Neuronal stem cell (in vitro differentiated cells): ENCODE measurements around the gene GFI1B.

Experiments used
- DNase-seq: peaks from one replicate; pipeline ENCODE4 v3.0.0-alpha.2; 2013; ENCODE audit warnings: low spot score
- H2AFZ ChIP-seq: one replicate; pipeline ENCODE4 v1.6.1; 2013; ENCODE audit warnings: mild to moderate bottlenecking, low read length, inconsistent platforms
- H2AK5ac ChIP-seq: 2 replicates; pipeline ENCODE4 v1.6.1; 2013; ENCODE audit warnings: low read depth, mild to moderate bottlenecking, inconsistent platforms, low read length, moderate library complexity, mixed read lengths
- H2BK120ac ChIP-seq: 2 replicates; pipeline ENCODE4 v1.6.1; 2013; ENCODE audit warnings: low read depth, mild to moderate bottlenecking, inconsistent platforms, low read length, moderate library complexity, mixed read lengths
- H2BK12ac ChIP-seq: one replicate; pipeline ENCODE4 v1.6.1; 2013; ENCODE audit warnings: low read length, inconsistent platforms
- H2BK15ac ChIP-seq: 2 replicates; pipeline ENCODE4 v1.6.1; 2013; ENCODE audit warnings: mild to moderate bottlenecking, low read length, inconsistent platforms, mixed read lengths
- H2BK5ac ChIP-seq: one replicate; pipeline ENCODE4 v1.6.1; 2013; ENCODE audit warnings: inconsistent platforms, mild to moderate bottlenecking, low read length, moderate library complexity
- H3K14ac ChIP-seq: one replicate; pipeline ENCODE4 v1.6.1; 2013; ENCODE audit warnings: low read length, inconsistent platforms
- H3K18ac ChIP-seq: 2 replicates; pipeline ENCODE4 v1.6.1; 2013; ENCODE audit warnings: low read length, inconsistent platforms
- H3K23ac ChIP-seq: 2 replicates; pipeline ENCODE4 v1.6.1; 2013; ENCODE audit warnings: low read depth, mild to moderate bottlenecking, mixed read lengths, low read length, inconsistent platforms; ENCODE audit not compliant: poor library complexity
- H3K27ac ChIP-seq: replicated peaks from 3 replicates; pipeline ENCODE4 v1.5.1; 2013; ENCODE audit warnings: low read length, inconsistent platforms
- H3K27me3 ChIP-seq, 3 experiments: 2 replicates each; pipeline ENCODE4 v1.6.1; 2013; ENCODE audit warnings: low read length in 3 of 3, mild to moderate bottlenecking in 2 of 3, inconsistent platforms in 1 of 3, low read depth in 1 of 3, mixed read lengths in 1 of 3, moderate library complexity in 1 of 3; ENCODE audit not compliant: control insufficient read depth in 3 of 3, insufficient read depth in 3 of 3
- H3K36me3 ChIP-seq, 2 donors: replicated peaks in 1 of 2; 2 replicates each; pipeline ENCODE4 v1.6.1; 2013; ENCODE audit warnings: low read length in 2 of 2; ENCODE audit not compliant: control insufficient read depth in 2 of 2, insufficient read depth in 2 of 2
- H3K4ac ChIP-seq: 2 replicates; pipeline ENCODE4 v1.6.1; 2013; ENCODE audit warnings: inconsistent platforms, mild to moderate bottlenecking, low read length, moderate library complexity
- H3K4me1 ChIP-seq, 2 donors: 1 replicate in 1 of 2; 2 replicates in 1 of 2; pipeline ENCODE4 v1.6.1; 2013; ENCODE audit warnings: low read length in 2 of 2, low read depth in 1 of 2; ENCODE audit not compliant: control insufficient read depth in 2 of 2, insufficient read depth in 1 of 2
- H3K4me2 ChIP-seq: one replicate; pipeline ENCODE4 v1.6.1; 2013; ENCODE audit warnings: mild to moderate bottlenecking, low read length, inconsistent platforms; ENCODE audit not compliant: insufficient read depth, poor library complexity, severe bottlenecking
- H3K4me3 ChIP-seq, 2 donors: 2 replicates each; pipeline ENCODE4 v1.5.1; 2013; ENCODE audit warnings: low read length in 2 of 2, mild to moderate bottlenecking in 2 of 2, inconsistent platforms in 1 of 2, moderate library complexity in 1 of 2
- H3K79me1 ChIP-seq: one replicate; pipeline ENCODE4 v1.6.1; 2013; ENCODE audit warnings: low read depth, mild to moderate bottlenecking, inconsistent platforms, low read length, moderate library complexity
- H3K9ac ChIP-seq: one replicate; pipeline ENCODE4 v1.6.1; 2013; ENCODE audit warnings: mild to moderate bottlenecking, low read depth, low read length, inconsistent platforms; ENCODE audit not compliant: poor library complexity
- H3K9me3 ChIP-seq, 2 donors: replicated peaks in 1 of 2; 2 replicates each; pipeline versions ENCODE3 to v1.6.1; 2013; ENCODE audit warnings: low read length in 2 of 2, mild to moderate bottlenecking in 2 of 2, inconsistent platforms in 1 of 2, low read depth in 1 of 2, mixed read lengths in 1 of 2, moderate library complexity in 1 of 2; ENCODE audit not compliant: control insufficient read depth in 2 of 2, insufficient read depth in 1 of 2
- H4K8ac ChIP-seq: one replicate; pipeline ENCODE4 v1.6.1; 2013; ENCODE audit warnings: low read depth, mild to moderate bottlenecking, inconsistent platforms, low read length, moderate library complexity
- H4K91ac ChIP-seq: one replicate; pipeline ENCODE4 v1.6.1; 2013; ENCODE audit warnings: low read length, low read depth, mild to moderate bottlenecking, inconsistent platforms; ENCODE audit not compliant: poor library complexity
- WGBS, 2 donors: extraction: QIAGEN DNeasy Blood & Tissue Kit; methylation state at CpG; one replicate each; pipeline ENCODE4 v1.1.7; 2013; ENCODE audit warnings: missing lambda C conversion rate in 2 of 2, mixed read lengths in 1 of 2; ENCODE audit not compliant: insufficient read length in 2 of 2, insufficient replicate concordance in 1 of 2; ENCODE audit errors: extremely low coverage in 2 of 2; 5-methylcytosine and 5-hydroxymethylcytosine counted together

Gene GFI1B

GRCh38 chr9:133014696-133015095 lies 36.2 kb downstream of the GFI1B start:
- H2BK5ac ChIP-seq: no peak overlapping the region
- H2BK120ac ChIP-seq: no peak overlapping the region
- WGBS, 2 donors: no CpG with 5 or more reads among the region's 5 CpGs
- no peaks in the 10 kb centered on the region for H3K9me3 ChIP-seq
- H3K9ac ChIP-seq: no peak overlapping the region
- H3K4ac ChIP-seq: no peak overlapping the region
- no peak overlapping the region for H2AK5ac ChIP-seq
- no peak overlapping the region for H3K4me3 ChIP-seq
- H3K23ac ChIP-seq: no peak overlapping the region
- no peak overlapping the region for H2BK12ac ChIP-seq
- H3K18ac ChIP-seq: no peak overlapping the region
- H2AFZ ChIP-seq: no peak overlapping the region
- H4K8ac ChIP-seq: no peak overlapping the region
- no peak overlapping the region for H3K4me2 ChIP-seq
- no peak overlapping the region for H4K91ac ChIP-seq
- no peak overlapping the region for H3K14ac ChIP-seq
- no peaks in the 10 kb centered on the region for H3K4me1 ChIP-seq
- DNase-seq: no peak
- H2BK15ac ChIP-seq: no peak overlapping the region
- H3K36me3 ChIP-seq: no peaks in the 10 kb centered on the region
- H3K79me1 ChIP-seq: no peaks in the 10 kb centered on the region
- no peaks in the 10 kb centered on the region for H3K27me3 ChIP-seq
- H3K27ac ChIP-seq: no peak overlapping the region

DNA sequence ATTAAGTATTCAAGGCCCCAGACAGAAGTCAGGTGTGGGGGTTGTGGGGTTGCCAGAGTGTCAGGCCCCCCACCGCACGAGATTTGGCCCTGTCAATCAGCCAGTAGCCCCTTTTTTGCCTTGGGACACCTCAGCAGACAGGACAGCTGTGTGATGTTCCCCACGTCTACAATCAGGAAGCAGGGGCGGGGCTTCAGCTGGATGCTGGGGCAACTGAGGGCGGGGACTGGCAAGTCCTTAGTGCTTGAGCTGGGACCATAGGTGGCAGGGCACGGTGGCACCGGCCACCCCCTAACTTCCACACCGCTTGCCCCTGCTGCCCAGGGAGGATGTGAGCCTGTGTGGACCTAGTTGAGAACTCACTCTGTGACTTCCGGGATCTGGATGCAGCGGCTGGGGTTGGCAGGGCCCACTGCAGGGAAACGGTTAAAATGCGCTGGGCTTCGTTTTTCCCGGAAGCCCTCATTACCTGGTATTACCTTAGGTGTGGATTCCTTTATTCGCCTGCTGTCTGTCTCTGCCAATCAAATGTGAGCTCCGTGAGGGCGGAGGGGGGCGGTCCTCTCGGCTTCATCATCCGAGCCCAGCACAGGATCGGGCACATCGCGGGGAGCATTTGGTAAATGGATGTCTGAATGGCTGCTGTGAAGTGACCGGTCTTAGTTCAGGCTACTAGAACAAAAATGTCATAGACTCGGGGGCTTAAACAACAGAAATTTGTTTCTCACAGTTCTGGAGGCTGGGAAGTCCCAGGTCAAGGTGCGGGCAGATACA lies 44.8 kb downstream of the GFI1B start:
- no CpG with 5 or more reads among the region's 26 CpGs for WGBS, 2 donors
- no peaks in the 10 kb centered on the region for H3K9me3 ChIP-seq
- H3K4ac ChIP-seq: no peak overlapping the region
- H4K91ac ChIP-seq: no peak overlapping the region
- no peak overlapping the region for H3K27ac ChIP-seq
- no peak overlapping the region for H3K23ac ChIP-seq
- no peak overlapping the region for H3K9ac ChIP-seq
- DNase-seq: no peak
- no peak overlapping the region for H3K14ac ChIP-seq
- no peak overlapping the region for H2AFZ ChIP-seq
- no peaks in the 10 kb centered on the region for H3K36me3 ChIP-seq
- H3K4me1 ChIP-seq: no peaks in the 10 kb centered on the region
- H3K18ac ChIP-seq: no peak overlapping the region
- no peaks in the 10 kb centered on the region for H3K27me3 ChIP-seq
- H2BK12ac ChIP-seq: no peak overlapping the region
- H2BK120ac ChIP-seq: no peak overlapping the region
- H2BK15ac ChIP-seq: no peak overlapping the region
- no peak overlapping the region for H4K8ac ChIP-seq
- no peaks in the 10 kb centered on the region for H3K79me1 ChIP-seq
- H3K4me3 ChIP-seq: no peak overlapping the region
- peak overlapping the region; percentile 71 for H2BK5ac ChIP-seq
- H2AK5ac ChIP-seq: peak overlapping the region; percentile 95
- H3K4me2 ChIP-seq: no peak overlapping the region

- Histone ChIP-seq H4K91ac (no peak overlapping the region), H3K4me2 (no peak overlapping the region), H3K9ac (no peak overlapping the region), H2AFZ (no peak overlapping the region), H3K14ac (no peak overlapping the region), H3K36me3 (no peaks in the 10 kb centered on the region), H2BK5ac (no peak overlapping the region), H3K4me1 (peaks cover 2 to 6% of the 10 kb centered on the region in 2 donors), H2BK120ac (no peak overlapping the region), H3K4me3 (no peak overlapping the region), H3K18ac (no peak overlapping the region), H3K4ac (no peak overlapping the region), H2BK15ac (no peak overlapping the region), H2BK12ac (no peak overlapping the region), H3K27me3 (no peaks in the 10 kb centered on the region), H3K23ac (no peak overlapping the region), H2AK5ac (no peak overlapping the region), H3K79me1 (peaks cover 5% of the 10 kb centered on the region), H3K9me3 (no peaks in the 10 kb centered on the region), H4K8ac (no peak overlapping the region), H3K27ac (no peak overlapping the region)
- WGBS, 2 donors: no CpG with 5 or more reads among the region's 3 CpGs
- DNase-seq: no peak
Measured at GRCh38 chr9:133026426-133026825, 47.9 kb downstream of the GFI1B start.

- Histone ChIP-seq H2BK15ac (no peak overlapping the region), H3K27me3 (no peaks in the 10 kb centered on the region), H3K9ac (no peak overlapping the region), H4K91ac (no peak overlapping the region), H3K23ac (no peak overlapping the region), H3K4me2 (no peak overlapping the region), H4K8ac (no peak overlapping the region), H3K14ac (no peak overlapping the region), H3K36me3 (peaks cover 0 to 2% of the 10 kb centered on the region in 2 donors), H3K4ac (no peak overlapping the region), H3K4me1 (peaks cover 7 to 12% of the 10 kb centered on the region in 2 donors), H2AK5ac (no peak overlapping the region), H3K27ac (no peak overlapping the region), H3K79me1 (peaks cover 7% of the 10 kb centered on the region), H3K4me3 (no peak overlapping the region), H2BK12ac (no peak overlapping the region), H3K18ac (no peak overlapping the region), H2BK120ac (no peak overlapping the region), H3K9me3 (peaks cover 1% of the 10 kb centered on the region in 2 donors), H2AFZ (no peak overlapping the region), H2BK5ac (no peak overlapping the region)
- no peak for DNase-seq
- no CpG with 5 or more reads among the region's 5 CpGs for WGBS, 2 donors
Measured at GRCh38 chr9:133027134-133027533, 48.6 kb downstream of the GFI1B start.
